ENCODE data around the gene PPP2R2C. TPM values are rescaled to one million over a fixed set of nuclear protein-coding genes. Genes with fewer than 3 reads are reported as not detected.

PPP2R2C gene
- polyA plus RNA-seq, 1 experiment = 0.06 TPM

DNA sequence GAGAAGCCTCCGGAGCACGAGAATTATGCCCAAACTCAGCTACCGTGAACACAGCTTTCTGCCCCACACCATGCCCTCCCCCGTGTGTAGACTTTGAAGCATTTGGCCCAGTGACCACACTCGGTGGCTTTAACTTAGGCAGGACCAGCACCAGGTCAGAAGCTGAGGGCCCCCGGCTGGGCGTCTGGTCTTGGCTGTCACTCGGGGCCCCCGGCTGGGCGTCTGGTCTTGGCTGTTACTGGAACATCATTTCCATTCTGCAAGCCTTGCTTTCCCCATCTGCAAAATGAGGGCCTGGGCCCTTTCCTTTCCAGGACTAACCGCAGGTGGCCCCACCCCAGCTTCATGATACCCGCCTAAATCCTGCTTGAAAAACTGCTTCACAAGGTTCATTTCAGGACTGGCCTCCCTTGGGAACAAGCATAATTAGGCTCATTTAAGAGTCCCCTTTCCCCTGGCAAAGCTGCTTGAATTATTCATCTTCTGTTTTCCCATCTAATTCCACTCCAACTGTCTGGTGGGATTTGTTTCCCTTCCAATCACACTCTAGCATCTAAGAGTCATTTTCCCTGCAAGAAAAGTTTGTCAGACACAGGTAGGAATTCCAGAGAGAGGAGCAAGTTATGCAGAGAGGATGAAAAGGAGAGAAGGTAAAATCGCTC, 120.3 kb downstream of the PPP2R2C start:
- no peak overlapping the region for H3K4me3 ChIP-seq (ENCODE audit: low read depth, low read length)
- no peak for DNase-seq (ENCODE audit: low read depth)
- ChIA-PET POLR2A (no interaction called here), CTCF (interaction anchor here (1.0 kb wide), 1 partner anchor 101 kb away, joined by 4 read pairs; no protein-coding TSS in a partner anchor)
- H3K36me3 ChIP-seq (ENCODE audit: control insufficient read depth, insufficient read depth, low read length) = no peaks in the 10 kb centered on the region
- TF ChIP-seq, protein P1, sequence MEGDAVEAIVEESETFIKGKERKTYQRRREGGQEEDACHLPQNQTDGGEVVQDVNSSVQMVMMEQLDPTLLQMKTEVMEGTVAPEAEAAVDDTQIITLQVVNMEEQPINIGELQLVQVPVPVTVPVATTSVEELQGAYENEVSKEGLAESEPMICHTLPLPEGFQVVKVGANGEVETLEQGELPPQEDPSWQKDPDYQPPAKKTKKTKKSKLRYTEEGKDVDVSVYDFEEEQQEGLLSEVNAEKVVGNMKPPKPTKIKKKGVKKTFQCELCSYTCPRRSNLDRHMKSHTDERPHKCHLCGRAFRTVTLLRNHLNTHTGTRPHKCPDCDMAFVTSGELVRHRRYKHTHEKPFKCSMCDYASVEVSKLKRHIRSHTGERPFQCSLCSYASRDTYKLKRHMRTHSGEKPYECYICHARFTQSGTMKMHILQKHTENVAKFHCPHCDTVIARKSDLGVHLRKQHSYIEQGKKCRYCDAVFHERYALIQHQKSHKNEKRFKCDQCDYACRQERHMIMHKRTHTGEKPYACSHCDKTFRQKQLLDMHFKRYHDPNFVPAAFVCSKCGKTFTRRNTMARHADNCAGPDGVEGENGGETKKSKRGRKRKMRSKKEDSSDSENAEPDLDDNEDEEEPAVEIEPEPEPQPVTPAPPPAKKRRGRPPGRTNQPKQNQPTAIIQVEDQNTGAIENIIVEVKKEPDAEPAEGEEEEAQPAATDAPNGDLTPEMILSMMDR (IDR thresholded peaks at IDR 0.05; ENCODE audit: insufficient read depth, low read depth, low read length) = no peak
- no peaks in the 10 kb centered on the region for H3K27me3 ChIP-seq (ENCODE audit: control insufficient read depth, insufficient read depth, low read length)

DNA sequence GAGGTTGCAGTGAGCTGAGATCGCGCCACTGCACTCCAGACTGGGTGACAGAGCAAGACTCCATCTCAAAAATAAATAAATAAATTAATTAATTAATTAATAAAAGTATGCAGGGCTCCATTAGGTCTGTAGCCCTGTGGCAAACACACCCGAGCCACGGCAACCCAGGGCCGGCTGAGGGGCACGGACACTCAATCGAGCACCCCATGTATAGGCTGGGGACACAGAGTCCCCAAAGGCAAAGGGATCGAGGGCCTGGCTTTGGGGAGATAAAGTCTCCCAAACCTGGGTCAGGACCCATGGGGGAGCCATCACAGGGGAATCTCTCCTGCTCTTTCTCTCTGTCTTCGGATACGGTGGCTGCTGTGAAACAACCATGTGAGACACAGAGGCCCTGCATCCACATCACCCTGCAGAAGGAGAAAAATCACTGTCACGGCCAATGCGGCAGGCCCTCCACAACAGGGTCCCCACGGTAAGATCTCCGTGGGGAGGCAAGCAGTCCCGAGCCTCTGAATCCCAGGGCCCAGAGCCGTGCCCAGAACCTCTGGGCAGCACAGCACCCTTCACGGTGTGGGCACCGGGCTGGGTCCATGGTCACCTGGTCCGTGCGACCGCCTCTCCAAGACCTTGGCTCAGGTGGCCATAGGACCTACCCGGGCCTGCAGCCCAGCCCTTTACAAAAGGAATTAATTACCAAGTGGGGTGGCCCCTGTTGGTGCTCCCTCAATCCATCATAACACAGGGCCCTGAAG, 121.0 kb downstream of the PPP2R2C start:
- TF ChIP-seq, protein P1 (IDR thresholded peaks at IDR 0.05; ENCODE audit: insufficient read depth, low read depth, low read length) = no peak
- no peaks in the 10 kb centered on the region for H3K27me3 ChIP-seq (ENCODE audit: control insufficient read depth, insufficient read depth, low read length)
- no peaks in the 10 kb centered on the region for H3K36me3 ChIP-seq (ENCODE audit: control insufficient read depth, insufficient read depth, low read length)
- ChIA-PET POLR2A (no interaction called here), CTCF (no interaction called here)
- DNase-seq (ENCODE audit: low read depth) = no peak
- H3K4me3 ChIP-seq (ENCODE audit: low read depth, low read length) = no peak overlapping the region

DNA sequence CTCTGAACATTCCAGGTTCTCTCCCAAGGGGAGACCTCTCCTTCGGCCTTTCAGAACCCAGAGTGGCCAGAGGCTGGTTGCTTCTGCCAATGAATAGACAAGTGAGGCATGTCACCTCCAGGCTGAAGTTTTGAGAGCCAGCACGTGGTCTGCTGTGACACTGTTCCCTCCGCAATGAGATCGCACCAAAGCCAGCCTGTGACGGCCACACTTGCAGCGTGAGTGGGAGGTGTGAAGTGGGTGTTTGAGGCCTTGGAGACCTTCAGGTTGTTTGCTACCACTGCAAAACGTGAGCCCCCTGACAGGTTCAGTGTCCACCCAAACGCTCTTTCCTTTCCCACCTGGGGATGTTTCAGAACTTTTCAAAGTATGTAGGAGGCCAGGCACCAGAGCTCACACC, 121.8 kb downstream of the PPP2R2C start:
- no peak for DNase-seq (ENCODE audit: low read depth)
- Histone ChIP-seq H3K4me3 (ENCODE audit: low read depth, low read length) (no peak overlapping the region), H3K36me3 (ENCODE audit: control insufficient read depth, insufficient read depth, low read length) (no peaks in the 10 kb centered on the region), H3K27me3 (ENCODE audit: control insufficient read depth, insufficient read depth, low read length) (no peaks in the 10 kb centered on the region)
- TF ChIP-seq, protein P1 (IDR thresholded peaks at IDR 0.05; ENCODE audit: insufficient read depth, low read depth, low read length) = no peak
- CTCF ChIA-PET = no interaction called here
- POLR2A ChIA-PET = no interaction called here

GRCh38 chr4:6349896-6350603, 122.4 kb downstream of the PPP2R2C start:
- no peak for DNase-seq (ENCODE audit: low read depth)
- TF ChIP-seq, protein P1 (IDR thresholded peaks at IDR 0.05; ENCODE audit: insufficient read depth, low read depth, low read length) = no peak
- Histone ChIP-seq H3K27me3 (ENCODE audit: control insufficient read depth, insufficient read depth, low read length) (no peaks in the 10 kb centered on the region), H3K36me3 (ENCODE audit: control insufficient read depth, insufficient read depth, low read length) (no peaks in the 10 kb centered on the region), H3K4me3 (ENCODE audit: low read depth, low read length) (no peak overlapping the region)
- ChIA-PET POLR2A (no interaction called here), CTCF (no interaction called here)

- Histone ChIP-seq H3K36me3 (ENCODE audit: control insufficient read depth, insufficient read depth, low read length) (no peaks in the 10 kb centered on the region), H3K27me3 (ENCODE audit: control insufficient read depth, insufficient read depth, low read length) (no peaks in the 10 kb centered on the region), H3K4me3 (ENCODE audit: low read depth, low read length) (no peak overlapping the region)
- ChIA-PET POLR2A (no interaction called here), CTCF (interaction anchor here (1.1 to 2.7 kb wide), 4 partner anchors 9 to 100 kb away, joined by 3 to 10 read pairs (median 4); no protein-coding TSS in a partner anchor)
- TF ChIP-seq, protein P1 (IDR thresholded peaks at IDR 0.05; ENCODE audit: insufficient read depth, low read depth, low read length) = no peak
- DNase-seq (ENCODE audit: low read depth) = no peak
Observed at GRCh38 chr4:6348408-6348807, 124.0 kb downstream of the PPP2R2C start.
